GM23338 (cell line): ENCODE data around the gene AFAP1.

Source experiments
- JUNB ChIP-seq: IDR thresholded peaks from one replicate; pipeline ENCODE4 v1.6.1; 2016; ENCODE audit warnings: antibody characterized with exemption; ENCODE audit not compliant: unreplicated experiment
- POLR2AphosphoS5 ChIP-seq: IDR thresholded peaks from 2 replicates; pipeline ENCODE4 v1.6.1; 2016; ENCODE audit warnings: antibody characterized with exemption, low read depth
- TF ChIP-seq, protein P1 (sequence below), 2 experiments: fragments of 200-600 bp in 1 of 2; sonication (generic) in 1 of 2; conservative IDR thresholded peaks; 2 replicates each; pipeline versions ENCODE4 v1.5.1 to v1.6.1; 2016 to 2017; ENCODE audit warnings: antibody characterized with exemption in 2 of 2, low read depth in 2 of 2, mild to moderate bottlenecking in 2 of 2, moderate library complexity in 1 of 2

DNA sequence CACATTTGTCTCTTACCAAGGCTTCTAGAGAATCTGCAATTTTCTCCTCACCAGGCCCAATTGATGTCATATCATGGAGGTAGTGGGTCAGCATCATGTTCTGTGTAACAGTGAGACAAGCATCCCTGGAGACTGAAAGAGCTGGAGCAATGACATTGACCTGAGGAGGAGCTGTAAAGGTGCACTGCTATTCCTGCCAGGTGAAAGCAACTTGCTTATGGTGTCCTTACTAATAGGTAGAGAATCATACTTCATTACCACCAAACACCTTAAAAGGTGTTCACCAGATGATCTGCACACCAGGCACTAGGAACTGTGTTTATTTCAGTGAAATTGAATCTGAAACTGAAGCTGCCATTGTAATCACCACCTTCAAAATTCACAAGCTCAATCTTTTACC is 188.7 kb downstream of the AFAP1 start:
- TF ChIP-seq, protein P1, sequence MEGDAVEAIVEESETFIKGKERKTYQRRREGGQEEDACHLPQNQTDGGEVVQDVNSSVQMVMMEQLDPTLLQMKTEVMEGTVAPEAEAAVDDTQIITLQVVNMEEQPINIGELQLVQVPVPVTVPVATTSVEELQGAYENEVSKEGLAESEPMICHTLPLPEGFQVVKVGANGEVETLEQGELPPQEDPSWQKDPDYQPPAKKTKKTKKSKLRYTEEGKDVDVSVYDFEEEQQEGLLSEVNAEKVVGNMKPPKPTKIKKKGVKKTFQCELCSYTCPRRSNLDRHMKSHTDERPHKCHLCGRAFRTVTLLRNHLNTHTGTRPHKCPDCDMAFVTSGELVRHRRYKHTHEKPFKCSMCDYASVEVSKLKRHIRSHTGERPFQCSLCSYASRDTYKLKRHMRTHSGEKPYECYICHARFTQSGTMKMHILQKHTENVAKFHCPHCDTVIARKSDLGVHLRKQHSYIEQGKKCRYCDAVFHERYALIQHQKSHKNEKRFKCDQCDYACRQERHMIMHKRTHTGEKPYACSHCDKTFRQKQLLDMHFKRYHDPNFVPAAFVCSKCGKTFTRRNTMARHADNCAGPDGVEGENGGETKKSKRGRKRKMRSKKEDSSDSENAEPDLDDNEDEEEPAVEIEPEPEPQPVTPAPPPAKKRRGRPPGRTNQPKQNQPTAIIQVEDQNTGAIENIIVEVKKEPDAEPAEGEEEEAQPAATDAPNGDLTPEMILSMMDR (conservative IDR thresholded peaks at IDR 0.05; ENCODE audit: low read depth in 2 of 2), result no peak
- TF ChIP-seq JUNB, result no peak
- no peak for TF ChIP-seq POLR2AphosphoS5
